ENCODE data around the gene GPR180.
"Not testable (repeated sequence)": the region's sequence is repeated elsewhere in the genome, so short reads cannot be mapped to it uniquely, and the experiment has no call there.

The GPR180 gene

GRCh38 chr13:94630858-94631257 lies 29.2 kb downstream of the GPR180 start:
- no peaks in the 10 kb centered on the region for H3K27me3 ChIP-seq (ENCODE audit: insufficient read depth, low read length, poor library complexity)
- no peak overlapping the region for H3K27ac ChIP-seq (ENCODE audit: low read length)
- peaks cover 41% of the 10 kb centered on the region for H3K36me3 ChIP-seq (ENCODE audit: insufficient read depth, low read length)
- no peaks in the 10 kb centered on the region for H3K9me3 ChIP-seq (ENCODE audit: insufficient read depth, low read length, severe bottlenecking)
- H3K4me3 ChIP-seq (ENCODE audit: low read depth in 1 of 2, low read length in 2 of 2), result no peak overlapping the region
- no peak for ATAC-seq (ENCODE audit: insufficient read depth, low read depth)
- H3K9ac ChIP-seq (ENCODE audit: low read depth, low read length), result no peak overlapping the region
- no peaks in the 10 kb centered on the region for H3K4me1 ChIP-seq (ENCODE audit: insufficient read depth, low read length)
- no peak overlapping the region for H3K4me2 ChIP-seq (ENCODE audit: insufficient read depth, low read length)
- no peaks in the 10 kb centered on the region for H4K20me1 ChIP-seq (ENCODE audit: insufficient read depth, low read length)
- DNase-seq, result no peak
- H3K79me2 ChIP-seq (ENCODE audit: insufficient read depth, low read length), result no peaks in the 10 kb centered on the region
- no peak for TF ChIP-seq CTCF (IDR thresholded peaks at IDR 0.05; ENCODE audit: borderline replicate concordance, extremely low read depth, low read length, poor library complexity, severe bottlenecking)
- TF ChIP-seq EZH2 (IDR thresholded peaks at IDR 0.05; ENCODE audit: borderline replicate concordance, low read depth, low read length, severe bottlenecking), result no peak
- no peak overlapping the region for H2AFZ ChIP-seq (ENCODE audit: low read depth, low read length)

GRCh38 chr13:94632226-94632980 lies 30.7 kb downstream of the GPR180 start:
- no peaks in the 10 kb centered on the region for H3K27me3 ChIP-seq (ENCODE audit: insufficient read depth, low read length, poor library complexity)
- ATAC-seq (ENCODE audit: insufficient read depth, low read depth) (no peak), DNase-seq (no peak)
- no peak overlapping the region for H3K4me2 ChIP-seq (ENCODE audit: insufficient read depth, low read length)
- no peak for TF ChIP-seq CTCF (IDR thresholded peaks at IDR 0.05; ENCODE audit: borderline replicate concordance, extremely low read depth, low read length, poor library complexity, severe bottlenecking)
- no peak for TF ChIP-seq EZH2 (IDR thresholded peaks at IDR 0.05; ENCODE audit: borderline replicate concordance, low read depth, low read length, severe bottlenecking)
- H3K36me3 ChIP-seq (ENCODE audit: insufficient read depth, low read length), result peaks cover 28% of the 10 kb centered on the region
- H3K27ac ChIP-seq (ENCODE audit: low read length), result no peak overlapping the region
- H3K4me3 ChIP-seq (ENCODE audit: low read depth in 1 of 2, low read length in 2 of 2), result no peak overlapping the region
- H3K79me2 ChIP-seq (ENCODE audit: insufficient read depth, low read length), result no peaks in the 10 kb centered on the region
- no peaks in the 10 kb centered on the region for H3K4me1 ChIP-seq (ENCODE audit: insufficient read depth, low read length)
- no peak overlapping the region for H2AFZ ChIP-seq (ENCODE audit: low read depth, low read length)
- H3K9ac ChIP-seq (ENCODE audit: low read depth, low read length), result no peak overlapping the region
- H3K9me3 ChIP-seq (ENCODE audit: insufficient read depth, low read length, severe bottlenecking), result no peaks in the 10 kb centered on the region
- no peaks in the 10 kb centered on the region for H4K20me1 ChIP-seq (ENCODE audit: insufficient read depth, low read length)

- not testable (repeated sequence) for DNase-seq; H3K9ac ChIP-seq (ENCODE audit: low read depth, low read length); ATAC-seq (ENCODE audit: insufficient read depth, low read depth)
Observed at GRCh38 chr13:94636096-94636495, 34.4 kb downstream of the GPR180 start.

GRCh38 chr13:94636942-94637578 lies 35.4 kb downstream of the GPR180 start:
- Histone ChIP-seq H3K4me1 (ENCODE audit: insufficient read depth, low read length) (no peaks in the 10 kb centered on the region), H3K9ac (ENCODE audit: low read depth, low read length) (no peak overlapping the region), H2AFZ (ENCODE audit: low read depth, low read length) (no peak overlapping the region), H3K9me3 (ENCODE audit: insufficient read depth, low read length, severe bottlenecking) (no peaks in the 10 kb centered on the region), H3K27me3 (ENCODE audit: insufficient read depth, low read length, poor library complexity) (no peaks in the 10 kb centered on the region), H4K20me1 (ENCODE audit: insufficient read depth, low read length) (no peaks in the 10 kb centered on the region), H3K36me3 (ENCODE audit: insufficient read depth, low read length) (no peaks in the 10 kb centered on the region; the same call in 1 of the 2 replicates), H3K4me3 (ENCODE audit: low read depth in 1 of 2, low read length in 2 of 2) (no peak overlapping the region), H3K79me2 (ENCODE audit: insufficient read depth, low read length) (no peaks in the 10 kb centered on the region), H3K27ac (ENCODE audit: low read length) (no peak overlapping the region), H3K4me2 (ENCODE audit: insufficient read depth, low read length) (no peak overlapping the region)
- DNase-seq (no peak), ATAC-seq (ENCODE audit: insufficient read depth, low read depth) (no peak)
- TF ChIP-seq EZH2 (IDR thresholded peaks at IDR 0.05; ENCODE audit: borderline replicate concordance, low read depth, low read length, severe bottlenecking) (no peak), CTCF (IDR thresholded peaks at IDR 0.05; ENCODE audit: borderline replicate concordance, extremely low read depth, low read length, poor library complexity, severe bottlenecking) (no peak)

More at GRCh38 chr13:94636096-94636495, 34.4 kb downstream of the GPR180 start:
- H3K4me1 ChIP-seq (ENCODE audit: insufficient read depth, low read length); H3K36me3 ChIP-seq (ENCODE audit: insufficient read depth, low read length); H3K4me2 ChIP-seq (ENCODE audit: insufficient read depth, low read length); H3K4me3 ChIP-seq (ENCODE audit: low read depth in 1 of 2, low read length in 2 of 2); H3K27me3 ChIP-seq (ENCODE audit: insufficient read depth, low read length, poor library complexity); H3K9me3 ChIP-seq (ENCODE audit: insufficient read depth, low read length, severe bottlenecking); H2AFZ ChIP-seq (ENCODE audit: low read depth, low read length); H3K27ac ChIP-seq (ENCODE audit: low read length); H3K79me2 ChIP-seq (ENCODE audit: insufficient read depth, low read length); H4K20me1 ChIP-seq (ENCODE audit: insufficient read depth, low read length): not testable (repeated sequence)

GRCh38 chr13:94637677-94638076 lies 36.0 kb downstream of the GPR180 start:
- not testable (repeated sequence) for H3K27me3 ChIP-seq (ENCODE audit: insufficient read depth, low read length, poor library complexity); H3K79me2 ChIP-seq (ENCODE audit: insufficient read depth, low read length); H3K4me2 ChIP-seq (ENCODE audit: insufficient read depth, low read length); H4K20me1 ChIP-seq (ENCODE audit: insufficient read depth, low read length); H2AFZ ChIP-seq (ENCODE audit: low read depth, low read length); H3K36me3 ChIP-seq (ENCODE audit: insufficient read depth, low read length); H3K4me3 ChIP-seq (ENCODE audit: low read depth in 1 of 2, low read length in 2 of 2); H3K9me3 ChIP-seq (ENCODE audit: insufficient read depth, low read length, severe bottlenecking); H3K27ac ChIP-seq (ENCODE audit: low read length); H3K4me1 ChIP-seq (ENCODE audit: insufficient read depth, low read length); H3K9ac ChIP-seq (ENCODE audit: low read depth, low read length); ATAC-seq (ENCODE audit: insufficient read depth, low read depth); DNase-seq
